DMS53 treated with DMSO at 0.1 percent for 48 hours (cell line): ENCODE results near the gene NPR3.
A peak's percentile ranks its signal among the peaks of the same experiment; 100 is the strongest.
"Not testable (repeated sequence)": the region's sequence is repeated elsewhere in the genome, so short reads cannot be mapped to it uniquely, and the experiment has no call there.

Experiments used
- DNase-seq: peaks from one replicate; lab custom pipeline; 2025; ENCODE audit not compliant: unreplicated experiment; lab: John Stamatoyannopoulos, UW

NPR3 gene

DNA sequence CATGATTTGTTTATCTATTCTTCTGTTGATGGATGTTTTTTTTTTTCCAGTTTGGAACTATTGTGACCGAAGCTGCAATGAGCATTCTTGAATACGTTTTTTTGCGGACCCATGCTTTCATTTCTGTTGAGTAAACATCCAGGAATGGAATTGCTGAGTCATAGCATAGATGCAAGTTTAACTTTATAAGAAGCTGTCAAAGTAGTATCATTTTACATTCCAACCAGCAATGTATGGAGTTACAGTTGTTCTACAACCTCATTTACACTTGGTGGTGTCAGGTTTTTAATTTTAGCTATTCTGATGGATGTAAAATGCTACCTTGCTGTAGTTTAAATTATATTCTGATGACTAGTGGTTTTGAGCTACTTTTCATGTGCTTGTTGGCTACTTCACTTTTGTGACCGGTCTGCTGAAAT is 49.0 kb downstream of the NPR3 start:
- DNase-seq = no peak

DNA sequence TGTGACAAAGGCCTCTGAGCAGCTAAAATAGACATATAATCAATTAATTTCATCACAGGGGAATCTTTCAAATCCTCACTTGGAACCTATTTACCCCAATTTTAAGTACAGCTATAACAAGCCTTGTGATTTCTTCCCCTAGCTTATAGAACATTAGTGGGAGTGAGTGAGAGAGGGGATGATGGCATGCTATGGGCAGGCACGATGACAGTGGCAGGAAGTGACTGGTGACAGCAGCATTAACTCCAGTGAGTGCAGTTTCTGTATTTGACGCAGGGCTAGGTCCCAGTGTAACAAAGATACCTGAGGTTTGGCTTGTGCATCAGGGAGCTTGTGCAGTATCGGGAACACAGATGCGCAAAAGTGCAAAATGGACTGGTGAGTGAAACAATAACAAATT is 54.1 kb downstream of the NPR3 start:
- no peak for DNase-seq

DNA sequence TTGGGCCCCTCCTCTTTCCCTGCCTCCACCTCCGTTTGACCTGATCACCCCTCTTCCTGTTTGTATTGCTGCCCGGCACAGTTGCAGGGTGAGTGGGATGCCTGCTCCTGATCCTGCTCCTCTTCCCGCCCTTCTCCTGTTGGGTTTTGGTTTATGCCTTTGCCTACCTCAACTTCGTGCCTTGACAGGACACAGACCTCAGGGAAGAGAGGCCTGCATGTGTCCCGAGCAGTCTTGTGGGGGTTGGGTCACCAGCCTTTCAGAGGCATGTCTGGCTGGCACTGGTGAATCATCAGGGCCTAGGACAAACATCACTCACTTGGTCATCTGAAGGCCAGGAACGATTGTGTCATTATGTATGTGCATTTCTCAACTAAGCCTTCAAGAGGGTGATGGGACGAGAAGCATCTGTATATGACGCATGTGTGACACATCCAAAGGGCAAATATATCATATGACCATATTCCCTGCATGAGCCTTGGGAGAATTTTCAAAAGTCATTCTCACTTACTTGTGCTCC is 56.9 kb downstream of the NPR3 start:
- DNase-seq = peak; percentile 5

DNA sequence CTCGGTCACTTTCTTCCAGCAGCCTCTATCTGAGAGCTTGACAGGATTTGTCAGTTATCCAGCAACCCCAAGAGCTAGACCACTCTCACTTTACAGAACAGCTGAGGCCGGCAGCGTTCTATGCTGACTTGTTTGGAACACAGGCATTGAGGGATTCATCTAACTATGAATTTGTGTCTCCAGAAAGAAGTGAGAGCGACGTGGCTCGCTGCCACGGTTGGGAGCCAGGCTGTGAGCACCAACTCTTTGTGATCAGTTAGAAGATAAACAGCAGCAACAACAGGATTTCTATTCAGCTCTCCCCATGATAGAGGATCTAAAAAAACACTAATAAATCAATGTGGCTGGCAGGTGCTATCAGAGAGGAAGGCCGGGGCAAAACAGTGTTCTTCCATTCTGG is 58.6 kb downstream of the NPR3 start:
- DNase-seq = no peak

DNA sequence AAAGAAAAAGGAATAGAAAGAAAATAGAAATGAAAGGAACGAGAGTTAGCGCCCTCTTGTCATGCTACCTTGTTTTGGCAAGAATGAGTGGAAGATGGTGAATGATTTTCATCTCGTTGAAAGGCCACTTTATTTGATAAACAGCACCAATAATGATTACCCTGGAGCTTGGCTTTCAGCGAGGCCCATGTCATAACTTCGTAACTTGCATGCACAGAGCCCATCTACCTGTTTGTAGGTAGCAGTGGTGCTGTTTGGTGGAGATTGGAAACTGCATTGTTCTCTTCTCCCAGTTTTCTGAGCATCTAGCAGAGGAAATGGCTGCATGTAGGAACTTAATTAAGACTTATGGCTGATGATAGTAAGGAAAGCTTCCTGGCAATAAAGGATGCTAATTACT is 59.3 kb downstream of the NPR3 start:
- DNase-seq = no peak

DNA sequence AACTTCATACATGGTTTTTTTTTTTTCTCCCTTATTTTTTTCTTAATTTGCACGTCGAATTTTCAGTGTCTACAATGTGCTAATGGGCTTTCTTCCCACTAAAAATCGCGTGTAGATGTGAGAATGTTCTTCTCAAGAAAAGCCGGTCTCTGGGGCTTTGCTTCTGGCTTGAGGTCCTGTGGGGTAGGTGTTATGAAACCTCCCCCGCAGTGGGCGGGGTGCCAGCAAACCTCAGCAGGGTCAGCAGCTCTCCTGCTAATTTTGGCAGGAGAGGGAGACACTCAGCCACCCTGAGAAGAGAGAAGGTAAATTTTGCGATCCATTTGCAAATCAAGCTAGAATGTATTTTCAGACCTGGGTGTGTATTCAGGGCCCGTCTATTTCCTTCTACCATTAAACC is 59.9 kb downstream of the NPR3 start:
- DNase-seq = no peak

DNA sequence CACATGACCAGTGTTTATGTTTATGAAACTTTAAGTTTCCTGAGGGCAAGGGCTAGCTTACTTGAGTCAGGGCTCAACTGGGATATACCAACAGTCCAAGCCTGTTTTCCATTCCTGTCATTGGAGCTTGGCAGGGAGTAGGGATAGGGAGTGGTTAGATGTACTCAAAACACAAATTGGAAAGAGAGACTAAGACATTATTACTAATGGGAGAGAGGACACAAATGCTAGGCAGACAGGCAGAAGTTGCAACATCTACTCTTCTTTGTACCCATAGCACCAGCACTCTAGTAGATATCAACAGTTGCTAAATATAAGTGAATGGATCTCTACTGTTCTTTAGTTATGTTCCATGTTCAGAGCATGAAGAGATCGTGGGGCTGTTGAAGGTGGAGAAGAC is 62.8 kb downstream of the NPR3 start:
- DNase-seq = no peak

DNA sequence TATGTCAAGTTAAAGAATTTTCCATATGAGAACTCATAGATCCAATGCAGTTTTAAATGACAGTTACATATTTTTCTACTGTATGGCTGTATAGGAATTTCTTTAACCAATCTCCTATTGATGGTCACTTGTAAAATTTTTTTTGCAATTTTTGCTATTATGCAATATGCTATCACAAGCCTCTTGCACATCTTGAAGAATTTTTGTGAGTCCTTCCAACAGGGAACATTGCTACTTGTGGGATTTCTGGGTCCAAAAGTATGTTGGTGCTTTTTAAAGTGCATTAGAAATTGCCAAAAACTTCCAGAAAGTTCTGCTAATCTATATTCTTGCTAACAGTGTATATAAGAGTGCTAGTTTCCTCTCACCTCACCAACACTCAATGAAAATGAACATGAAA is 65.1 kb downstream of the NPR3 start:
- DNase-seq = no peak

DNA sequence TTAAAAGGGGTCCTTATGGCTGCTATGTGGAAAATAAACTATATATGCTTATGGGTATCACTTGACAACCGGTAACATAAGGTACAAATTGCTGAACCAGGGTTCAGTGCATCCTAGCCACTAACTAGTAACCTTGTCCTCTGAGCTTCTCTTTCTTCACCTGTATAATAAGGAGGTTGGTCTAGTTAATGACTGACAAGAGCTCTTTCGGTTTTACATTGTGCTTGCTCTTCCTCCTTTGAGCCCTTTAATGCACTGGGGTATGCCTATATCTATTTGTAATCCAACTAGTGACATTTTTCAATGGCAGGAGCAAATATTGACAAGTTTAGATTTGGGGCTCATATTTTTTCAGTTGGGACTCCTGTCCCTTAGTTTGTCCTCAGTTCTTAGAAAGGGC is 66.1 kb downstream of the NPR3 start:
- DNase-seq = no peak

DNA sequence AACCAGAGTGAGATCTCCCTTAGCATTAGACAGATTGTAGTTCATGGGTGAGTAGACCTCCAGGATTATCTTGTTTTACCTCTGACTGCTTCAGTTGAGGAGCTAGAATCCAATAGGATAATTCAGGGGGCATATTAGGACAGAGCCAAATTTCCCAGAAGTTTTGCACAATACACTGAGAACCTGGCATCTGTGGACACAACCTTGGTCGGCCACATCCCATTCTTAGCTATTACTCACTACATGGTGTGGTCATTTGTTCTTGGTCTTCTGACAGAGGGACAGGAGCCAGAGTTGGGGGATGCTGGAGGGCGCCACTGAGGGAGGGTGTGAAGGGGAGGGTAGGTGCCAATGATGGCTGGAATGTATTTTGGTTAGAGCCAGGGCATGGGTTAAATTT is 66.6 kb downstream of the NPR3 start:
- DNase-seq = no peak

DNA sequence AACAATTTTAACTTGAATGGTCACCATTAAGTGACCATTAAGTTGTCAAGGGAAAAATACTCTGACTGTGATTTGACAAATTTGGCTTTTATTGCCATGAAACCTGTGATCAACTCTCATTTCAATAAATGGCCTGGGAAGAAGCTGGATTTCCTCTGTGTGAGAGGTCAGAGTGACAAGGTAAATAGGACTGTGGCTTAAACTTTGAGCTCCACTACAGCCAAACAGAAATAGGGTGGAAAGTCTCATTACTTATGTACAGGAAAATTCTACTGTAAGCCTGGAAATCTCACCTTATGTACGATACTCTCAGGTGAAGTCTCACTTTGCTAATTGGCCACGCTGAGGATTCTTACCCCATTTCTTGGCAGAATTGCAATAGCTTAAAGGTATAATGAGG is 67.3 kb downstream of the NPR3 start:
- DNase-seq = no peak

DNA sequence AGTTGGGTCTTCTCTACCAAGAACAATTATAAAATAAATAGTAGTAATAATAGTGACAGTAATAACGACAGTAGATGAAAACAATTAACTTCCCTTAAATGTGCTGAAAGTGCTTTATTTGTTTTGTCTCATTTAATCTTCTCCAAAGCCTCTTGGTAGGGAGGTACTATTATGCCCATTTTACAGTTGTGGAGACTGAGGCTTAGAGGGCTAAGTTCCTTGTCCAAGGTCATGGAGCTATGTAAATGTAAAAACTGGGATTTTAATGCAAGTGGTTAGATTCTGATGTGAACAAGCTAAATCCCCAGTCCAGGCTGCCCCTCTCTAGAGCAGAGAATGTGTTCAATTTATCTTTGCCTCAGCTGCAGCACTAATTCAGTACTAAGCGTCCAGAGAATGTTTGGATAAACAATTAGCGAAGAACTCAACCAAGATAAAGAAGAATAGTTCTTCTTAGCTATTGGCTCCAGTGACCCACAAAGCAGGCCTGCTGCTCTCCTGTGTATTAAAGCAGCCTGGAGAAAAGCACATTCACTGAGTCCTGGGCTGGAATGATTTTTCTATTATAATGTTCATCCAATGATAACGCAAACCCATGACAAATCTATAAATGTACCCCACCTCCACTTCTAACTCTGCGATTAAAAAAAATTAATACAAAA is 68.8 kb downstream of the NPR3 start:
- no peak for DNase-seq

DNA sequence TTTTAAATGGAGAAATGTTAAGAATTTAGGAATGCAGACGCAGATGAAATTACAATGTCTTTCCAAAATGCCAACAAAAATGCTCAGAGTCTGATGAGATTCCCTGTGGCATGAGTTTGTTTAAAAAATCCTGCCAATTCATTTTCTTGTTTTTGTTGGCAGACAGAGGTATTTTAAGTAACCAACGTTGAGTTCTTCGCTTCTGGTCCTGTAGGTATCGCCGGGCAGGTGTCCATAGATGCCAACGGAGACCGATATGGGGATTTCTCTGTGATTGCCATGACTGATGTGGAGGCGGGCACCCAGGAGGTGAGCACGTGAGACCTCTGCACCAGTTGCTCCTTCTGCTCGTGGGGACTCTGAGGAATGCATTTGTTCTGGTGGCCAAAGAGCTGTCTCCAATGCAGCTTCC is 69.4 kb downstream of the NPR3 start:
- DNase-seq = no peak

DNA sequence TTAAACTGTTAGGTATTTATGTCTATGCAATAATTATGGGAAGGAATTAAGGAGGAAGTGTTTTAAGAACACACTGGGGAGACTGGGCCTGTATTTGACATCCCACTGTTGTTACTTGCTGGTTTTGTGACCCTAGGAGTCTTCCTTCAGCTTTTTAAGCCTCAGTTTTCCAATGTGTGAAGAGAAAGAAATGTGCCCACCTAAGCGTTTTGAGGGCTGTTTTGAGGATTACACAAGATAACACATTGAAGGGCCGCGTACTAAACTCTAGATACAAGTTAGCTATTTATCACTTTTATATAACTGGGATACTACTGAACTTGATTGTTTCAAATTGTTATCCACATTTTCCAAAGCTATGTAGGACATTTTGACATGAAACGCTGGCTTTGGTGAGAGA is 72.5 kb downstream of the NPR3 start:
- DNase-seq = no peak

DNA sequence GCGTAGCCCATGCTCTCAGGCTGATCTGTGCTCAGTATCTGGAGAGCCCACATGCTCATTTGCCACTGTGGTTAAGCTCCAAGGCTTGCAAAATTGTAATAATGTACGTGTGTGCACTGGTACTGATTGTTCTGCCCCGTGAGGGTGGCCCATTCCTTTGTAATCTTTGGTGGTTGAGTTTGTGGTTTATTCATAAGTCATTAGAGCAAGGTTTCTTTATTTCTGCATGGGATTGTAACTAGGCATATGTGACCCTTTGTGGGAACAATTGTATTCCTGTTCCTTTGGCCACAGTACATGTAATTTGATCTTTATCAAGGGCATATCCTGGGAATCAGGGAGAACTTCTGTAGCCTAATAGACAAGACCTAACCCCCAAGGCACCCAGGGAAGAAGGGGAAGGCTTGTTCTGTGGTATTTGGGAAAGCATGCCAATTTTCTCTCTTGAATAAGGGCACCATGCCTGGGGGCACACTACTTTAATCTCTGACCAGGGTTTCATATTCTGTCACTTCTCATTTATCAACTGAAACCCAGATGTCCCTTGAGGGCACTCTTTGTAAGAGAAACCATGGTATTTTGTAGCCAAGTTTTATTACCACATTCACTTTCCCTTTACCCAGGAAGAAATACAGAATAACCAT is 74.6 kb downstream of the NPR3 start:
- DNase-seq = no peak

DNA sequence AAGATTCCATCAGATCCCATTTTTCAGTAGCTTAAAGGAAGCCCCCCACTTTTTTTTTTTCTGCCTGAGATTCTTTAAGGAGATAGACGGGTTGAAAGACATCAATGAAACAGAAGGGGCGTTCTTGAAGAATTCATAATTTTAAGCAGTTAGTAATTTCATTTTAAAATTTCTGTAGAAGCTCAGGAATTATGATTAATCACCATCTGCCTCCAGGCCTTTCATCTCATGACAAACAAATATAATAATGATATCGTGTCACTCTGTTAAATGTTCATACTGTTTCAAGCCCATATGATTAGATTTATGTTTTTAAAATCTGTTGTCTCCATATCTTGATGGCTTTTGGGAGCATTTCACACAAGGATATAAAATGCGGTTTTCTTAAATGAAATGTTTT is 75.2 kb downstream of the NPR3 start:
- DNase-seq = no peak

DNA sequence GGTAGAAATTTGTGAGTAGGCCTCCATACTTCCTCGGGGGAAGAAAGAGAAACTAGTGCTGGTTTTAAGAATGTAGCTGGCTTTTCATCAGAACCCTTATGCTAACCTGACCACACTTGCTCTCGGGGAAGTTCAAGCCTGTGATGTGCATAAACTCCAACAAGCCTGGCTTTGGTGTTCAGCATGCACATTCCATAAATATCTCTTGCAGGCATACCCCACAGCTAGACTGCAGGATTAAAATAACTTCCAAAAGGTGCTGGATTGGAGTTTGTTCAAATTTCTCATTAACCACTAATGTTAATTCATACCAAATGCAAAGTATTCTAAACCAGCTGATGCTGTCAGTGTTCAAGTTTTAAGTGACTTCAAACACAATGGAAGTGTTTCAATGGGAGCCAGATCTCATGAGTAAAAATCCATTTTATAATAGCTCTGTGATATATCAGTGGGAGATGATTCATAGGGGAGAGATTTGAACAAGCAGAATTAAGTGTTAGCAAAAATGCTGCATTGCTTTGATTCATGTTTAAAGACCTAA is 79.4 kb downstream of the NPR3 start:
- no peak for DNase-seq

DNA sequence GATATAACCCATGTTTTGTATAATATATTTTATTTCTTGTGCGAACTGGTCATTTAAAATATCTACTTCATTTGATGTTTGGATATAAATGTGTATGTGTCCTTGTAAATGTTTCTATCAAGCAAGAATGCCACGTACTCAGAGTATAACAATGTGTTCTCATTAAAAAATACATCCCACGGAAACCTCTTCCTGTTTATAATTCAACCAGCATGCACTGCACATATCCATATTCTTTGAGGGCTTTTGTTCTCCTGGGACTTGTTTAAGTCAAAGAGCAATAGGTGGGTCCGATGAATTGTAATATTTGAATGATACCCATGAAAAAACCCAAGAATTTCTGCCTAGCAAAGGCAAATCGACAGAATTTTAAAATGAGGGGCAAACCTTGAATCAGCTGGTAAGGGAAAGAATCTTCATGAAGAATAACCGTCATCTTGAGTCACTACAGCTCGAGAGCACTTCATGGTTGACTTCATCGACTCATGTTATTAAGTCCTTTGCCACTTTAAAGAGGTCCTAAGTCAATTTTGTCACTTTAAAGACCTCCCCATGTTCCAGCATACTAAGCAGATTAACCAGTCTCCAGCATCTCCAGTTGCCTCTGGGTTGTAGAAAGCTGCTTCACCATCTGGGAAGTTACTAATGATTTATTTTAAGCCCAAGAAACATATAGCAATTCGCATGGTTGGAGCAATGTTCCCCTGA is 80.6 kb downstream of the NPR3 start:
- DNase-seq = no peak

DNA sequence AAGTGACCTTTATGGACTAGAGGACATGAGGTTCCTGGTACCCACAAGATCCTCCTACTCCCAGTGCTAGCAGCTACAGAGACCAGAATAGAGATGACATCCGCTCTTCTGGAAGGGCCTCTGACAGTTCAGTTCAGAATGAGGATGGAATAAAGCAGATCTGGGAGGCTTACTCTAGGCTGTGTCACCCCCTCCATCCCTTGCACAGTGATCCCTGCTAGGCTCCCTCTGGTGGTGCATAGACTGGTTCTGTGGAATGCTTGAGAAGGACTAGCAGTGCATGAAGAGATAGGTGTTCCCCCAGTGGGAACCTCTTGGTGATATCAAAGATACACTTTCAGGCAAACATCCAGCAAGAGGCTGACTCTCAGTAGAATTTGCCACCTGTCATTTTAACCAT is 83.0 kb downstream of the NPR3 start:
- DNase-seq = no peak

DNA sequence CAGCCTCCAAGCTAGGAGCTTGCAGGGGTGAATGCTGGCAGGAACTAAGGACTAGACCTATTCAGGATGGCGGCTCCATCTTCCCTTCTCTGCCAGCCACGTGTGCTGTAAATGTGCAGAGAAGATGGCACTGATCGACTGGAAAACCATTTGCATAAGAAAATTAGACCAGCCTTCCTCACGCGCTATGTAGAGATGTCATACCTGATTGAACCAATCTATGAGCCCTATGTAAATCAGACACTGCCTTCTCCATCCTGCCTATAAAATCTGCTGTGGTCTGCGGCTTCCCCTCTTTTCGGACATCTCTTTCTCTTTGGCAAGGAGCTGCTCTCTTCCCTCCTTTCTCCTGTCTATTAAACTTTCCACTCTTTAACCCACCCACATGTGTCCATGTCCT is 91.6 kb downstream of the NPR3 start:
- no peak for DNase-seq

DNA sequence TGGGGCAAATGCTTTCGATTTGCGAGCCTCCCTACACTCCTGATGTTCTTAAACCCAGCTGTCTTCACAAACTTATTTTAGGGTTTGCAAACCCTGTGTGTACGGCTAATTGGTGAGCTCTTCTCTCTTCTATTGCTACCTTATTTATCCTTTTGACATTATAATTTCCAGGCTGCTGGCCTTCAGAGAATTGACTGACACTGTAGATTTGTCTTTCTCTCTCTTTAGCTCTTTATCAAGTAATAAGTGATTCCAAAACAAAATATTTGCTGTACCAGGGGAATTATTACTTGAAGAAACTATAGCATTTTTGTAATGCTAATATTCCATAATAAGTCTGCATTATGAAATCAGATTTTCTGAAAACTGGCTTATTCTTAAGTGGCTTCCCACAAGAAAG is 92.5 kb downstream of the NPR3 start:
- no peak for DNase-seq

DNA sequence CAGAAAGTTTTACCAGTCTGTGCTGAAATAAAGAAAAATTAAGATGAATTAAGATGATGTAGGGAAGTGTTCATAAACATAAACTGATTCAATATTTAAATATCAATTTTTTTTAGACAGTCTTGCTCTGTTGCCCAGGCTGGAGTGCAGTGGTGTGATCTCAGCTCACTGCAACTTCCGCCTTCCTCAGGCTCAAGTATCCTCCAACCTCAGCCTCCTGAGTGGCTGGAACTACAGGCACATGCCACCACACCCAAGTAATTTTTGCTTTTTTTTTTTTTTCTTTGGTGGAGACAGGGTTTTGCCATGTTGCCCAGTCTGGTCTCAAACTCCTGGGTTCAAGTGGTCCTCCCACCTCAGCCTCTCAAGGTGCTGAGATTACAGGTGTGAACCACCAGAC is 94.3 kb downstream of the NPR3 start:
- not testable (repeated sequence) for DNase-seq
